ENCODE measurements around the gene SYK. TPM values are rescaled to one million over a fixed set of nuclear protein-coding genes. Genes with fewer than 3 reads are reported as not detected.

Gene SYK
- total RNA-seq, 1 experiment from 2014 or later, result 9.4 TPM

- DNase-seq (ENCODE audit: low read depth), result no peak
These were observed 24.0 kb downstream of the SYK start for GRCh38 chr9:90825586-90825985.

DNA sequence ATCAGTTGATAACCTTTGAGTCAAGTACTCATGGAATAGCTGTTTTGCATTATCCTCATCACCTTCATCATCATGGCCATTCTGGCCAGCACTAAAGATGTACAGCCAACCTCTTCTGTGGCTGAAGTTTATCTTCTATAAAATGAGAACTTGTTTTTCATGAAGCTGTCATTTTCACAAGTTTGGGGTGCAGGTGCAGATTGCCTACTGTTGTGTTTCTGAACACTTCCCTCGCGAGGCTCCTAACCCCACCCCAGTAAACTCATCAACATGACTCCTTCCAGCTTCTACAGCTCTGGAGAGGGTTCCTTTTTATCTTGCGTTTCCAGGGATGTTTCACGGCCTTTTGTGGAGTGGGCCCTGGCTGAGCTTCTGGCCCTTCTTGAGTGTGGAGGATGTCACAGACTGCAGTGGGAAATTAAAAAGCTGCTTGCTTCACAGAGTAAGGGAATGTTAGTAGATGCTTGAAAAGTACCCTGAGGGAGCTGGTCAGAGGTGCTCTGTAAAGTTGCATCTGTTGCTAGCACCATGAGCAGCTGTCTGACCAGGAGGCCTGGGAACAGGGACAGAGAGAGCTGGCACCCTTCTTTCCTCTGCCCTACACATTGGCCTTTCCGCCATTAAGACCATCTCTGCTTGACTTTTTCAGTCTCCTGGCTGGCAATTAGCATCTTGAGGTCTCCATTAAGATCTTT, 24.9 kb downstream of the SYK start:
- no peak for DNase-seq (ENCODE audit: low read depth)

GRCh38 chr9:90827181-90827871, 25.7 kb downstream of the SYK start:
- no peak for DNase-seq (ENCODE audit: low read depth)

DNA sequence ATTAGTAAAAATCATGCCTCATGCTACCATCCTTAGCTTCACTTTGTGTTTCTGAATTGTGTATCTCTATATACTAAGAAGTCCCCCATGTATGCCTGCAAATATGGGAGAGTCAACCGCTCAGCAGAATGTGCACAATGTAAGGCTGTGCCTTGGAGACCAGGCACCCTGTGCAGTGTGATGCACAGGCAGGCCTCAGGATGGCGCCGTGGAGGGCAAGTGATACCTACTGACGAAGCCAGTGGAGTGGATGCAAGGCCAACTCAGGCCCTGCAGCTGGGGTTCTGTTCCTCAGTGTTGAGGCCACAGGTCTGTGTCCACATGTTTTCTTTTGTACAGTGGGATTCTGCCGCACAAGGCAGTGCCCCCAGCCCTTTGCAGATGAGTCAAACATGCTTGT, 28.4 kb downstream of the SYK start:
- DNase-seq (ENCODE audit: low read depth), result no peak

- DNase-seq (ENCODE audit: low read depth), result no peak
These were observed 29.4 kb downstream of the SYK start for GRCh38 chr9:90830977-90831376.

DNA sequence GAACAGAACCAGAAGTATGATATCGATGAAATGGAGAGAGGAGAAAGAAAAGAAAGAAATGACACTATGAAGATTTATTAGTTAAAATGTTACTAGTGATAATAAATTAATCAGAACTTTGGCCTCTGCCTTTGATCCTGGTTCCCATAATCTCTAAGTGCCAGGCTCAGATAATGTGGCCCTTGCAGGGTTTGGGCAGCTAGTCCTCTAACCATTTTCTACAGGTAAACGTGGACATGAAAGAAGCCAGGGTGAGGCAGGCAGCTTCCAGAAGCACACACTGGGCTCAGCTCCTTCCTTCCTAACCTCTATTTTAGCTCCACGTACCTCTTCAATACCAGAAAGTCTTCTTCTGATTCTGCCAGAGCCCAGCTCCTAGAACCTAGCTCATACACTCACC, 30.6 kb downstream of the SYK start:
- no peak for DNase-seq (ENCODE audit: low read depth)

DNA sequence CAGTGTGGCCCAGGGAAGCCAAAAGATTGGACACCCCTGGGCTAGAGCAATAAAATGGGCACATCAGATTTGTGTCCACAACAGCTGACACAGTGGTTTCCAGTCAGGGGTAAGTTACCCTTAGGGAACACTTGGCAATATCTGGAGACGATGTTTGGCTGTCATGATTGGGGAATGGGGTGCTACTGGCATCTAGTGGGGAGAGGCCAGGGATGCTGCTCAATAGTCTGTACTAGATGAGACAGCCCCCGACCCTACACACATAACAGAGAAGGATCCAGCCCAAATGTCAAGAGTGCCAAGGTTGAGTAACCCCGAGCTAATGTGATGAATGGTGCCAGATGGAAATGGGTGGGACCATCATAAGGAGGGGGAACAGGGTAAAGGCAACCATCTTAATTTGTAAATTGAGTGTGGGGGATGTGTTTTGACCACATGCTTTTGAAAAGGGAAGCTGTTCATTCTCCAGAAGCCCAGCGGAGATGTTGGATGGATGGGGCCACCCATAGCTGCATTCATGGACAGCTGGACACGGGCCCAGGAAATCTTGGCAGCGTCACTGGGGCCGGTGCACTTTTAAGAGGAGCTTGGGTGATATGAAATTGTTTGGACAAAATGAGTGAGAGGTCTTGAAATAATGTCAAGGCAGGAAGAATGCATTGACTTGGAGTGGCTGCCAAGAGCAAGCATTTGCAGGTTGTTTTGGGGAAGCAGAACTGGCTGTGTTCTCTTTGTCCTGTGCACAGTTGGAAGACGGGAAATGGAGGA, 33.4 kb downstream of the SYK start:
- DNase-seq (ENCODE audit: low read depth), result no peak

GRCh38 chr9:90836411-90837080, 34.9 kb downstream of the SYK start:
- no peak for DNase-seq (ENCODE audit: low read depth)

- no peak for DNase-seq (ENCODE audit: low read depth)
These were observed 36.5 kb downstream of the SYK start for GRCh38 chr9:90838098-90838497.

- no peak for DNase-seq (ENCODE audit: low read depth)
These were observed 37.0 kb downstream of the SYK start for GRCh38 chr9:90838581-90839154.

GRCh38 chr9:90839183-90839728, 37.6 kb downstream of the SYK start:
- no peak for DNase-seq (ENCODE audit: low read depth)

GRCh38 chr9:90840696-90841095, 39.1 kb downstream of the SYK start:
- DNase-seq (ENCODE audit: low read depth), result peak; percentile 23

DNA sequence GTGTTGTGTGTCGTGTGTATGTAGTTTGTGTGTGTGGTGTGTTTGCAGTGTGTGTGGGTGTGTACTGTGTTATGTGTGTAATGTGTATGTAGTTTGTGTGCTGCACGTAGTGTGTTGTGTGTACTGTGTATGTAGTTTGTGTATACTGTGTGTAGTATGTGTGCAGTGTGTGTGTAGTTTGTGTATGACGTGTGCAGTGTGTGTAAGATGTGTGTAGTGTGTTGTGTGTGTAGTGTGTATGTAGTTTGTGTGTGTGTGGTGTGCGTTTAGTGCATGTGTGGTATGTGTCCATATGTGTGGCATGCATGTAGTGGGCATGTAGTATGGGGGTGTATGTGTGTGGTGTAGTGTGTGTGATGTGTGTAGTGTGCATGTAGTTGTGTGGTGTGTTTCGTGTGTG, 39.6 kb downstream of the SYK start:
- DNase-seq (ENCODE audit: low read depth), result no peak

GRCh38 chr9:90841615-90842014, 40.0 kb downstream of the SYK start:
- no peak for DNase-seq (ENCODE audit: low read depth)

DNA sequence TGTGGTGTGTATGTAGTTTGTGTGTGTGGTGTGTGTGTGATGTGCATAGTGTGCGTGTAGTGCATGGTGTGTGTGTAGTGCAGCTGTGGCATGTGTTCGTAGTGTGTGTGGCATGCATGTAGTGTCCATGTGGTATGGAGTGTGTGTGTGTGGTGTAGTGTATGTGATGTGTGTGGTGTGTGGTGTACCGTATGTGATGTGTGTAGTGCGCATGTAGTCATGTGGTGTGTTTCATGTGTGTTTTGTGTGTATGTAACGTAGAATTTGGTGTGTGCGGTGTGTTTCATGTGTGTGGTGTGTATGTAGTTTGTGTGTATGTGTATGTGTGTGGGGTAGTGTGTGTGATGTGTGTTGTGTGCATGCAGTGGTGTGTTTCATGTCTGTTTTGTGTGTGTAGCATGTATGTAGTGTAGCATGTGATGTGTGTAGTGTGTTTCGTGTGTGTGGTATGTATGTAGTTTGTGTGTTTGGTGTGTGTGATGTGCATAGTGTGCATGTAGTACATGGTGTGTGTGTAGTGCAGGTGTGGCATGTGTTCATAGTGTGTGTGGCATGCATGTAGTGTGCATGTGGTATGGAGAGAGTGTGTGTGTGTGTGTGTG, 40.7 kb downstream of the SYK start:
- no peak for DNase-seq (ENCODE audit: low read depth)

DNA sequence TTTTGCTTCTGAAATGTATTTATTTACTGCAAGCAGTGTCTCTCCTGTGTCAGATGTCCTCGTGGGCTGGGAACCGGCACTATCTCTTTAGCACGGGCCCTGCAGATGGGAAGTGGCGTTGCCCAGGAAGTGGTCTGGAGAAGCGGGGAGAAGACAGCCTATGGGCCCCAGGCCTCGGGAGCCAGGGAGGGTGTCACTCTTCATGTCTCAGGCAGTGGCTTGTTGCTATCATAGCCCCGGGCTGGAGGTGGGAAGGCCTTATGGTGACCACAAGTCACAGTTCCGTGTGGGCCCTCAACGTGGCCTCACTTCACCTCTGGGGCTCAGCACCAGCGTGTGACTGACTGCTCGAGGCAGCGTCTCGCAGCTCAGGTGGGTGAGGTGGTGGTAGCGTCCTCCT, 41.4 kb downstream of the SYK start:
- DNase-seq (ENCODE audit: low read depth), result no peak

- no peak for DNase-seq (ENCODE audit: low read depth)
These were observed 41.9 kb downstream of the SYK start for GRCh38 chr9:90843525-90843924.

DNA sequence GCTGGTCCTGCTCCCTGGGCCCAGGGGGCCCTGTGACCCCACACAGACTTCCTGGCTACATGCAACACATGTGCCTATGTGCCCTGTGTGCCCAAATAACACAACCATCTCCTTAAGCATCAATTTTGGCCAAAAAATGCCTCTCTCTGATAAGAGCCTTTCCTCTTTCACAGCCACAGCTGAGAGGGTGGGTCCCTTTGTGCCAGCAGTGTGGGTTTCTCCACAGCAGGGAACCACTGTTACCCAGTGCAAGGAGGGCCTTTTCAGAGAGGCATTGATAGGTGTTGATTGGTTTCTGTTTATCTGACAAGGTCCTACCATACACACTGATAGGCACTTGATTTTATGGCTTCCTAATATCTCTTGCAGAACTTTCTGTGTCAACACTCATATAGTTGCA, 42.7 kb downstream of the SYK start:
- DNase-seq (ENCODE audit: low read depth), result no peak

- DNase-seq (ENCODE audit: low read depth), result no peak
These were observed 45.3 kb downstream of the SYK start for GRCh38 chr9:90846770-90847419.

DNA sequence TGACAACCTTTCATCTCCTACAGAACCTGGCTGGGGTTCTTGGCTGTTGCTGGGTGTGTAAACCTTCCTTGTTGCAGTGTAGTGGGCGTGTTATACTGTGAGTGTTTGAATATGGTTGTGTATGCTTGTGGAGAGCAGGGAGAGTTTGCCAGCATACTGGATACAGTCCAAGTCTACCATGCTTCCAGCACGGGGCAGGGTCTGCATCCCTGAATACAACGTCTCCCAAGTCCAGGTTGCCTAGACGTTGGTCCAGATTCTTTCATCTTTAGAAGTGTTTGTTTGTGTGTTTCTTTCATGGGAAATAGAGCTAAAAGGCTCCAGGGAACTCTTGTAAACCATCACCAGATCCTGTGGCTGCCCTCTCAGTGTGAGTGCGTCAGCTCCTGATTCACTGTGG, 46.4 kb downstream of the SYK start:
- no peak for DNase-seq (ENCODE audit: low read depth)

- DNase-seq (ENCODE audit: low read depth), result no peak
These were observed 47.2 kb downstream of the SYK start for GRCh38 chr9:90848866-90849265.
